Activated CD4-positive, alpha-beta memory T cell treated with anti-CD3 and anti-CD28 coated beads, Interleukin-2, amount 10 ng/mL, durations not matched to agents 7 days and 5 days (primary cell): ENCODE data around the gene MFSD12. TPM values are rescaled to one million over a fixed set of nuclear protein-coding genes. Genes with fewer than 3 reads are reported as not detected.

Experiments used
- CTCF ChIA-PET: fragments of 350-600 bp; sonication (Branson Sonifier 250); formaldehyde crosslinking; loops from one replicate; lab custom pipeline; 2021; ENCODE audit warnings: antibody characterized with exemption, inconsistent platforms; lab: Charles Lee
- POLR2A ChIA-PET: fragments of 350-600 bp; sonication (Branson Sonifier 250); formaldehyde crosslinking; loops from one replicate; lab custom pipeline; 2021; ENCODE audit warnings: antibody characterized with exemption; lab: Charles Lee
- DNase-seq: peaks from one replicate; pipeline ENCODE4 v3.0.0-alpha.2; 2020
- H3K27ac Mint-ChIP-seq: one replicate; pipeline ENCODE4 v1.8.0; 2021; ENCODE audit warnings: mild to moderate bottlenecking, mixed read lengths
- H3K27me3 Mint-ChIP-seq: one replicate; pipeline ENCODE4 v1.8.0; 2021; ENCODE audit warnings: mixed read lengths
- H3K36me3 Mint-ChIP-seq: one replicate; pipeline ENCODE4 v1.8.0; 2021; ENCODE audit warnings: low read depth, mixed read lengths
- H3K4me1 Mint-ChIP-seq: one replicate; pipeline ENCODE4 v1.8.0; 2021; ENCODE audit warnings: mixed read lengths
- H3K4me3 Mint-ChIP-seq: one replicate; pipeline ENCODE4 v1.8.0; 2021; ENCODE audit warnings: mild to moderate bottlenecking, mixed read lengths
- H3K9me3 Mint-ChIP-seq: one replicate; pipeline ENCODE4 v1.8.0; 2021; ENCODE audit warnings: mixed read lengths
- total RNA-seq, 2 experiments: library from RNA; stranded (reverse); gene quantifications; one replicate each; pipeline ENCODE4 v1.2.3, GENCODE V29; 2021

Gene MFSD12
- total RNA-seq, 2 experiments from 2014 or later = 51.4 to 55.1 TPM

- Mint-ChIP-seq H3K27ac (no peak overlapping the region), H3K4me3 (no peak overlapping the region), H3K4me1 (no peaks in the 10 kb centered on the region), H3K9me3 (no peaks in the 10 kb centered on the region), H3K27me3 (no peaks in the 10 kb centered on the region), H3K36me3 (no peaks in the 10 kb centered on the region)
- ChIA-PET CTCF (no interaction called here), POLR2A (no interaction called here)
- DNase-seq = no peak
These were observed 6.5 kb upstream of the MFSD12 start for GRCh38 chr19:3563709-3564524.

- H3K4me3 Mint-ChIP-seq = peak overlapping the region; percentile 86
- no peaks in the 10 kb centered on the region for H3K27me3 Mint-ChIP-seq
- peak; percentile 62 for DNase-seq
- peak overlapping the region; percentile 73 for H3K27ac Mint-ChIP-seq
- ChIA-PET CTCF (interaction anchor here (5.3 kb wide), 1 partner anchor 12 kb away, joined by 40 read pairs; no protein-coding TSS in a partner anchor), POLR2A (interaction anchor here (0.6 to 5.7 kb wide), 12 partner anchors 10 to 429 kb away, joined by 3 to 42 read pairs (median 4); partner anchors contain the start of genes DOHH, EEF2, FZR1 and HMG20B)
- H3K9me3 Mint-ChIP-seq = no peaks in the 10 kb centered on the region
- peaks cover 39% of the 10 kb centered on the region for H3K4me1 Mint-ChIP-seq
- peaks cover 7% of the 10 kb centered on the region for H3K36me3 Mint-ChIP-seq
These were observed 367 bp downstream of the MFSD12 start for GRCh38 chr19:3556978-3557460.

GRCh38 chr19:3556423-3556977, 886 bp downstream of the MFSD12 start:
- H3K4me3 Mint-ChIP-seq = peak overlapping the region; percentile 86
- H3K27me3 Mint-ChIP-seq = no peaks in the 10 kb centered on the region
- ChIA-PET POLR2A (interaction anchor here (0.6 to 5.7 kb wide), 10 partner anchors 9 to 429 kb away, joined by 3 to 42 read pairs (median 4); partner anchors contain the start of genes DOHH, EEF2, FZR1 and HMG20B), CTCF (interaction anchor here (0.9 to 5.3 kb wide), 2 partner anchors 11 to 19 kb away, joined by 3 to 40 read pairs; no protein-coding TSS in a partner anchor)
- no peak for DNase-seq
- peaks cover 7% of the 10 kb centered on the region for H3K36me3 Mint-ChIP-seq
- H3K4me1 Mint-ChIP-seq = peaks cover 43% of the 10 kb centered on the region
- no peaks in the 10 kb centered on the region for H3K9me3 Mint-ChIP-seq
- peak overlapping the region; percentile 73 for H3K27ac Mint-ChIP-seq

- peak overlapping the region; percentile 86 for H3K4me3 Mint-ChIP-seq
- H3K27me3 Mint-ChIP-seq = no peaks in the 10 kb centered on the region
- peaks cover 45% of the 10 kb centered on the region for H3K4me1 Mint-ChIP-seq
- peak overlapping the region; percentile 72 for H3K27ac Mint-ChIP-seq
- ChIA-PET POLR2A (interaction anchor here (1.0 to 5.7 kb wide), 8 partner anchors 9 to 430 kb away, joined by 3 to 42 read pairs (median 4); partner anchors contain the start of genes DOHH, EEF2, FZR1 and HMG20B), CTCF (interaction anchor here (0.9 to 5.3 kb wide), 2 partner anchors 10 to 20 kb away, joined by 3 to 40 read pairs; no protein-coding TSS in a partner anchor)
- peaks cover 7% of the 10 kb centered on the region for H3K36me3 Mint-ChIP-seq
- no peak for DNase-seq
- no peaks in the 10 kb centered on the region for H3K9me3 Mint-ChIP-seq
These were observed 1.5 kb downstream of the MFSD12 start for GRCh38 chr19:3555653-3556422.

GRCh38 chr19:3554254-3555083, 2.9 kb downstream of the MFSD12 start:
- peak; percentile 53 for DNase-seq
- H3K27me3 Mint-ChIP-seq = no peaks in the 10 kb centered on the region
- peak overlapping the region; percentile 94 for H3K27ac Mint-ChIP-seq
- no peaks in the 10 kb centered on the region for H3K9me3 Mint-ChIP-seq
- peaks cover 45% of the 10 kb centered on the region for H3K4me1 Mint-ChIP-seq
- H3K36me3 Mint-ChIP-seq = peaks cover 7% of the 10 kb centered on the region
- POLR2A ChIA-PET = interaction anchor here (1.3 to 5.7 kb wide), 4 partner anchors 7 to 258 kb away, joined by 4 to 42 read pairs (median 6); partner anchors contain the start of genes FZR1 and HMG20B
- H3K4me3 Mint-ChIP-seq = peak overlapping the region; percentile 86
- CTCF ChIA-PET = interaction anchor here (0.6 to 5.3 kb wide), 4 partner anchors 9 to 1115 kb away, joined by 3 to 40 read pairs (median 3); no protein-coding TSS in a partner anchor

DNA sequence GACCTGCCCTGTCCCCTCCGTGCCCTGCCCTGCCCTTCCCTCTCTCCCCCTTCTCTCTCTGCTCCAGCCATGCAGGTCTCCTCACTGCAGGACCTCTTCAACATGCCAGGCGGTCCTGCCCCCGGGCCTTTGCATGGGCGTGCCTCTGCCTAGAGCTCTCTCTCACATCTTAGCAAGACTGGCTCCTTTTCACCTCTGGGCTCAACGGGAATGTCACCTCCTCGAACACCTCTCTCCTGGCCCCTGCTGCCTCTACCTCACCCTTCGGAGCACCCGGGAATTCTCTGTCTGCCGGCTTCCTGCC, 5.6 kb downstream of the MFSD12 start:
- ChIA-PET CTCF (interaction anchor here (0.9 kb wide), 1 partner anchor 10 kb away, joined by 4 read pairs; no protein-coding TSS in a partner anchor), POLR2A (no interaction called here)
- Mint-ChIP-seq H3K4me3 (no peak overlapping the region), H3K27me3 (no peaks in the 10 kb centered on the region), H3K9me3 (no peaks in the 10 kb centered on the region), H3K27ac (peak overlapping the region; percentile 38), H3K4me1 (peaks cover 38% of the 10 kb centered on the region), H3K36me3 (peaks cover 5% of the 10 kb centered on the region)
- DNase-seq = no peak

DNA sequence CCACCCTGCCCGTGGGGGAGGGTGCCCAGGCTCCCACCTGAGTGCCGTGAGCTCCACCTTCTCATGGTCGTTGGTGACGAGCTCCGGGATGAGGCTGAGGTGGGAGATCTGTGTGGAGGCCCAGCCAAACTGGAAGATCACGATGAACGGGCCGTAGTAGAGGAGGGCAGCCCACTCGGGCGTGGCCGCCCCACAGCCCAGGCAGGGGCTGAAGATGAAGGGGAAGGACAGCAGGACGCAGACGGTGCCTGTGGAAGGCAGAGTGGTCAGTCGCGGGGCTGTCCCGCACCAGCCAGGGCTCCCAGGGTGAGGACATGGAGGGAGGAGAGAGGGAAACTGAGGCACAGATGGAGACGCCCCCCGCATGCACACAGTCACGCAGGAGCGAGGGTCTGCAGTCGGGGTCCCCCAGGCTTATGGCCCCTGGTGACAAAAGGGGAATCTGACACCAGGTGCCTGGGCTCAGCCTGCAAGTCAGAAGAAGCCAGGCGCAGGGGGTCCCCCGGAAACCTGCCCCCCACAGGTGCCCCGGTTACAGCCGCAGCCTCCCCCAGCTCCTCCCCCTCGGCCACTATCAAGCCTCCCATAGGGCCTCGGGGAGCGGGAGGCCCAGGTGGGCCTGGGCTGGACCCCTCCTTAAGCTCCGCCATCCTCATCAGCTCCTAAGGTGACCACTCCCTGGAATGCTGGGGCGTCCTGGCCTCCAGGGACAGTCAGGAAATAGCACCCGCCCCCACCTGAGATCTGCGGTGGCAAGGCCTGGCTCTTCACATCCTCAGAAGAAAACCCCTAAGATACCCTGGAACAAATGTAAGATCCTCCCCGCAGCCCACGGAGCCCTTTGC, 6.2 kb downstream of the MFSD12 start:
- H3K4me1 Mint-ChIP-seq = peaks cover 33% of the 10 kb centered on the region
- H3K4me3 Mint-ChIP-seq = no peak overlapping the region
- H3K36me3 Mint-ChIP-seq = peaks cover 4% of the 10 kb centered on the region
- H3K27ac Mint-ChIP-seq = no peak overlapping the region
- no peaks in the 10 kb centered on the region for H3K27me3 Mint-ChIP-seq
- ChIA-PET CTCF (interaction anchor here (0.9 kb wide), 1 partner anchor 10 kb away, joined by 4 read pairs; no protein-coding TSS in a partner anchor), POLR2A (no interaction called here)
- no peaks in the 10 kb centered on the region for H3K9me3 Mint-ChIP-seq
- DNase-seq = no peak

GRCh38 chr19:3549816-3550215, 7.6 kb downstream of the MFSD12 start:
- ChIA-PET CTCF (interaction anchor here (0.6 to 0.7 kb wide), 2 partner anchors 335 to 1403 kb away, joined by 3 to 5 read pairs; no protein-coding TSS in a partner anchor), POLR2A (interaction anchor here (5.2 kb wide), 1 partner anchor 6 kb away, joined by 42 read pairs; the partner anchor contains the start of gene MFSD12)
- H3K36me3 Mint-ChIP-seq = peaks cover 9% of the 10 kb centered on the region
- no peaks in the 10 kb centered on the region for H3K27me3 Mint-ChIP-seq
- H3K4me1 Mint-ChIP-seq = peaks cover 23% of the 10 kb centered on the region
- no peak overlapping the region for H3K27ac Mint-ChIP-seq
- H3K9me3 Mint-ChIP-seq = no peaks in the 10 kb centered on the region
- H3K4me3 Mint-ChIP-seq = no peak overlapping the region
- DNase-seq = no peak

DNA sequence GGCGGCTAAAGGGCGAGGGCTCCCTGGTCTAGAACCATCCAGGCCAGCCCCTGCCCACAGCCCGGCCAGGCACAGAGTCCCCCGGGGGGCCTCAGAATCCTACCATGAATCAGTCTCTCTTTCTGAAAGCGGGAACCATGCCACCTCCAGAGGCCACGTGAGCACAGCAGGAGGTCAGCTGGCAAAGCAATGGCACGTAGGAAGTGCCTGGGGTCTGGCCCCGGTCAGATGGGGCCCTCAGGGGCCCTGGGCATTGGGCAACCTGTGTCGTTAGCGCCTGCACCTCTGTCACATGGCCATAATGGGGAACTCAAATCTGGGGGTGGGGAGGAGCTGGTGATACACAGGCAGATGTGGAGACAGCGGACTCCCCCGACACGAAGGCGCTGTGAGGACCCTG, 8.8 kb downstream of the MFSD12 start:
- no peak overlapping the region for H3K27ac Mint-ChIP-seq
- H3K27me3 Mint-ChIP-seq = no peaks in the 10 kb centered on the region
- ChIA-PET POLR2A (interaction anchor here (1.0 to 5.2 kb wide), 2 partner anchors 8 to 25 kb away, joined by 3 to 42 read pairs; partner anchors contain the start of gene MFSD12), CTCF (interaction anchor here (0.6 to 1.5 kb wide), 2 partner anchors 63 to 79 kb away, joined by 3 to 4 read pairs; no protein-coding TSS in a partner anchor)
- DNase-seq = no peak
- H3K4me3 Mint-ChIP-seq = no peak overlapping the region
- H3K4me1 Mint-ChIP-seq = peaks cover 16% of the 10 kb centered on the region
- no peaks in the 10 kb centered on the region for H3K9me3 Mint-ChIP-seq
- peaks cover 6% of the 10 kb centered on the region for H3K36me3 Mint-ChIP-seq

GRCh38 chr19:3547767-3548282, 9.6 kb downstream of the MFSD12 start:
- POLR2A ChIA-PET = interaction anchor here (1.0 to 5.2 kb wide), 2 partner anchors 8 to 26 kb away, joined by 3 to 42 read pairs; partner anchors contain the start of gene MFSD12
- no peak for DNase-seq
- H3K27ac Mint-ChIP-seq = no peak overlapping the region
- CTCF ChIA-PET = interaction anchor here (1.5 kb wide), 1 partner anchor 80 kb away, joined by 4 read pairs; no protein-coding TSS in a partner anchor
- H3K36me3 Mint-ChIP-seq = peaks cover 6% of the 10 kb centered on the region
- H3K4me1 Mint-ChIP-seq = peaks cover 12% of the 10 kb centered on the region
- H3K4me3 Mint-ChIP-seq = no peak overlapping the region
- no peaks in the 10 kb centered on the region for H3K9me3 Mint-ChIP-seq
- no peaks in the 10 kb centered on the region for H3K27me3 Mint-ChIP-seq
